HepG2 (cell line): ENCODE results near the gene KBTBD3. TPM values are rescaled to one million over a fixed set of nuclear protein-coding genes. Genes with fewer than 3 reads are reported as not detected.

Experiments
- GZF1 ChIP-seq: sonication (generic); formaldehyde crosslinking; IDR thresholded peaks from 2 replicates; pipeline ENCODE4 v1.5.1; 2020; ENCODE audit warnings: mild to moderate bottlenecking, missing genetic modification reagents
- HDAC1 ChIP-seq: sonication (generic); formaldehyde crosslinking; IDR thresholded peaks from 2 replicates; pipeline ENCODE4 v1.5.1; 2020; ENCODE audit warnings: mild to moderate bottlenecking, missing genetic modification reagents
- HOXA5 ChIP-seq: sonication (generic); formaldehyde crosslinking; IDR thresholded peaks from 2 replicates; pipeline ENCODE4 v1.4.0; 2020; ENCODE audit warnings: missing genetic modification reagents
- IRF9 ChIP-seq: sonication (generic); formaldehyde crosslinking; IDR thresholded peaks from 2 replicates; pipeline ENCODE4 v1.8.0; 2022; ENCODE audit warnings: missing genetic modification reagents, mild to moderate bottlenecking, borderline replicate concordance
- KDM3A ChIP-seq: IDR thresholded peaks from 2 replicates; pipeline ENCODE4 v1.6.1; 2018; ENCODE audit warnings: low read depth, missing compliant biosample characterization
- KDM5B ChIP-seq: sonication (generic); formaldehyde crosslinking; IDR thresholded peaks from 2 replicates; pipeline ENCODE4 v1.4.0; 2020; ENCODE audit warnings: missing genetic modification reagents, mild to moderate bottlenecking, borderline replicate concordance
- KLF11 ChIP-seq: IDR thresholded peaks from 2 replicates; pipeline ENCODE4 v1.6.1; 2016; ENCODE audit warnings: missing compliant biosample characterization
- MAZ ChIP-seq, 2 experiments: sonication (generic) in 1 of 2; formaldehyde crosslinking in 1 of 2; IDR thresholded peaks; 2 replicates each; pipeline versions ENCODE4 v1.5.0 to v1.6.1; 2012 to 2020; ENCODE audit warnings: low read depth in 2 of 2, mild to moderate bottlenecking in 2 of 2, borderline replicate concordance in 1 of 2, improper control_type of control experiment in 1 of 2, low read length in 1 of 2, missing genetic modification reagents in 1 of 2, moderate library complexity in 1 of 2
- NCOA2 ChIP-seq: sonication (generic); formaldehyde crosslinking; IDR thresholded peaks from 2 replicates; pipeline ENCODE4 v1.8.0; 2022; ENCODE audit warnings: inconsistent platforms
- NCOA5 ChIP-seq: sonication (generic); formaldehyde crosslinking; IDR thresholded peaks from 2 replicates; pipeline ENCODE4 v1.4.0; 2020; ENCODE audit warnings: missing genetic modification reagents
- NFATC3 ChIP-seq: sonication (generic); formaldehyde crosslinking; IDR thresholded peaks from 2 replicates; pipeline ENCODE4 v1.5.1; 2020; ENCODE audit warnings: mild to moderate bottlenecking, missing genetic modification reagents
- PATZ1 ChIP-seq: sonication (generic); formaldehyde crosslinking; IDR thresholded peaks from 2 replicates; pipeline ENCODE4 v1.4.0; 2020; ENCODE audit warnings: missing genetic modification reagents
- PHF21A ChIP-seq: sonication (generic); formaldehyde crosslinking; IDR thresholded peaks from 2 replicates; pipeline ENCODE4 v1.5.0; 2020; ENCODE audit warnings: mild to moderate bottlenecking, missing genetic modification reagents
- PHF5A ChIP-seq: IDR thresholded peaks from one replicate; pipeline ENCODE4 v1.6.1; 2018; ENCODE audit warnings: low read depth, missing genetic modification reagents; ENCODE audit not compliant: unreplicated experiment
- SOX13 ChIP-seq, 3 experiments: fragments of 450-650 bp in 1 of 3; sonication (generic) in 1 of 3; formaldehyde crosslinking in 1 of 3; IDR thresholded peaks in 2 of 3; conservative IDR thresholded peaks in 1 of 3; 2 replicates each; pipeline versions ENCODE4 v1.5.0 to v1.6.1; 2016 to 2020; ENCODE audit warnings: antibody characterized with exemption in 1 of 3, mild to moderate bottlenecking in 1 of 3, missing compliant biosample characterization in 1 of 3, missing genetic modification reagents in 1 of 3, moderate library complexity in 1 of 3
- SP1 ChIP-seq, 2 experiments: fragments of 450-650 bp in 1 of 2; sonication (generic) in 1 of 2; formaldehyde crosslinking in 1 of 2; IDR thresholded peaks; 2 replicates each; pipeline versions ENCODE4 v1.4.0 to v1.6.1; 2016 to 2020; ENCODE audit warnings: missing genetic modification reagents in 1 of 2
- THAP9 ChIP-seq: sonication (generic); formaldehyde crosslinking; IDR thresholded peaks from 2 replicates; pipeline ENCODE4; 2020; ENCODE audit warnings: missing genetic modification reagents, mild to moderate bottlenecking, borderline replicate concordance
- ZKSCAN8 ChIP-seq: IDR thresholded peaks from 2 replicates; pipeline ENCODE4 v1.6.1; 2016; ENCODE audit warnings: borderline replicate concordance, missing genetic modification reagents, missing compliant biosample characterization
- ZNF598 ChIP-seq: sonication (generic); formaldehyde crosslinking; IDR thresholded peaks from 2 replicates; pipeline ENCODE4 v1.5.1; 2020; ENCODE audit warnings: mild to moderate bottlenecking, missing genetic modification reagents, borderline replicate concordance
- ZNF615 ChIP-seq: sonication (generic); formaldehyde crosslinking; IDR thresholded peaks from 2 replicates; pipeline ENCODE4 v1.5.0; 2020; ENCODE audit warnings: mild to moderate bottlenecking, missing genetic modification reagents, borderline replicate concordance
- ZNF780A ChIP-seq: sonication (generic); formaldehyde crosslinking; IDR thresholded peaks from 2 replicates; pipeline ENCODE4 v1.8.0; 2022; ENCODE audit warnings: mild to moderate bottlenecking, missing genetic modification reagents, moderate library complexity
- polyA plus RNA-seq, 8 experiments: library from polyadenylated mRNA; depleted of rRNA in 3 of 8; stranded (reverse) in 7 of 8; unstranded in 1 of 8; fragments of >200 nt; fragmentation: Illumina TruSeq in 4 of 8; extraction: Trizol in 4 of 8; gene quantifications; 2 replicates each; pipeline versions ENCODE4 v1.2.1 to v1.2.3, GENCODE V29; 2011 to 2016; ENCODE audit warnings: low read depth in 4 of 8, missing spikeins in 1 of 8, mixed read lengths in 1 of 8; ENCODE audit not compliant: insufficient read depth in 1 of 8
- total RNA-seq, 5 experiments: library from RNA; depleted of rRNA; stranded (reverse); fragments of >200 nt; fragmentation: Illumina TruSeq; extraction: Trizol; gene quantifications; 2 replicates each; pipeline ENCODE4 v1.2.3, GENCODE V29; 2016; ENCODE audit warnings: low read depth in 1 of 5

KBTBD3 gene
- total and polyA plus RNA-seq, 2 of the 13 experiments (the other 11 are each of a cell fraction or from before 2014, with no cell fraction given) = 1.8 to 7.4 TPM

GRCh38 chr11:106077609-106078455 is 685 bp upstream of the KBTBD3 start, which contains the start of gene AASDHPPT (continued):
- TF ChIP-seq ZKSCAN8 (CRISPR knock-in tag) = no peak
- TF ChIP-seq KDM5B = no peak; the same call in 1 of the 2 replicates
- peak; percentile 83; the same call in 1 of the 2 replicates for TF ChIP-seq ZNF598 (CRISPR knock-in tag)
- TF ChIP-seq MAZ (IDR thresholded peaks at IDR 0.05; ENCODE audit: borderline replicate concordance, low read depth, low read length) = no peak
- TF ChIP-seq MAZ (CRISPR knock-in tag; IDR thresholded peaks at IDR 0.05; ENCODE audit: low read depth) = no peak
- peak; percentile 4; the same call in 1 of the 2 replicates for TF ChIP-seq PATZ1 (CRISPR knock-in tag)
- no peak for TF ChIP-seq PHF5A (CRISPR knock-in tag)
- no peak for TF ChIP-seq NFATC3 (CRISPR knock-in tag)
- TF ChIP-seq KDM3A (CRISPR knock-in tag) = peak; percentile 45; the same call in 1 of the 2 replicates
- peak; percentile 90; the same call in 1 of the 2 replicates for TF ChIP-seq IRF9 (CRISPR knock-in tag)
- 0 out of 2 replicates have a peak, but pooled peaks have one; percentile 40 for TF ChIP-seq ZNF615 (CRISPR knock-in tag)
- no peak for TF ChIP-seq SOX13 (IDR thresholded peaks at IDR 0.05)
- peak in 1 of 2 experiments; percentile 5; a peak in 1 of 4 replicates for TF ChIP-seq SOX13 (CRISPR knock-in tag; conservative IDR thresholded peaks at IDR 0.05 in 1 of 2, IDR thresholded peaks at IDR 0.05 in 1 of 2)
- peak; percentile 68; the same call in 1 of the 2 replicates for TF ChIP-seq GZF1
- TF ChIP-seq THAP9 (CRISPR knock-in tag) = peak; percentile 36; the same call in 1 of the 2 replicates
- TF ChIP-seq HDAC1 = peak; percentile 78
- no peak for TF ChIP-seq SP1 (IDR thresholded peaks at IDR 0.05)
- TF ChIP-seq SP1 (CRISPR knock-in tag; IDR thresholded peaks at IDR 0.05) = peak; percentile 67
- no peak for TF ChIP-seq NCOA5 (CRISPR knock-in tag)
- TF ChIP-seq PHF21A = peak; percentile 53; the same call in 1 of the 2 replicates
- TF ChIP-seq ZNF780A (CRISPR knock-in tag) = 0 out of 2 replicates have a peak, but pooled peaks have one; percentile 62
- TF ChIP-seq HOXA5 (CRISPR knock-in tag) = peak; percentile 35; the same call in 1 of the 2 replicates
- TF ChIP-seq KLF11 (CRISPR knock-in tag) = peak; percentile 24; the same call in 1 of the 2 replicates
- peak; percentile 6; the same call in 1 of the 2 replicates for TF ChIP-seq NCOA2 (CRISPR knock-in tag)
